WERI-Rb-1 (cell line): Measurements from ENCODE around the gene ZNF428.

Experiments used
- DNase-seq: peaks from one replicate; pipeline ENCODE4 v3.0.0-alpha.2; 2020
- H3K27ac ChIP-seq: fragments of 250-450 bp; sonication (Bioruptor Pico); 2 replicates; pipeline ENCODE4 v1.5.1; 2020; ENCODE audit warnings: mild to moderate bottlenecking, moderate library complexity
- H3K27me3 ChIP-seq: fragments of 250-450 bp; sonication (Bioruptor Pico); 2 replicates; pipeline ENCODE4 v1.5.1; 2021; ENCODE audit warnings: mild to moderate bottlenecking, low read depth, moderate library complexity; ENCODE audit not compliant: insufficient read depth, severe bottlenecking
- H3K36me3 ChIP-seq: fragments of 250-450 bp; sonication (Bioruptor Pico); 2 replicates; pipeline ENCODE4 v1.5.1; 2020; ENCODE audit warnings: mild to moderate bottlenecking, moderate library complexity
- H3K4me3 ChIP-seq: 2 replicates; pipeline ENCODE4 v1.5.1; 2011; ENCODE audit warnings: low read depth, mild to moderate bottlenecking, control low read depth, low read length
- H3K9me3 ChIP-seq: fragments of 250-450 bp; sonication (Bioruptor Pico); 2 replicates; pipeline ENCODE4 v1.5.1; 2021; ENCODE audit warnings: mild to moderate bottlenecking, moderate library complexity; ENCODE audit not compliant: severe bottlenecking
- TF ChIP-seq, protein P1 (sequence below): IDR thresholded peaks from 2 replicates; pipeline ENCODE4 v1.5.1; 2011; ENCODE audit warnings: low read depth, mild to moderate bottlenecking, control low read depth, inconsistent platforms, low read length

The ZNF428 gene

DNA sequence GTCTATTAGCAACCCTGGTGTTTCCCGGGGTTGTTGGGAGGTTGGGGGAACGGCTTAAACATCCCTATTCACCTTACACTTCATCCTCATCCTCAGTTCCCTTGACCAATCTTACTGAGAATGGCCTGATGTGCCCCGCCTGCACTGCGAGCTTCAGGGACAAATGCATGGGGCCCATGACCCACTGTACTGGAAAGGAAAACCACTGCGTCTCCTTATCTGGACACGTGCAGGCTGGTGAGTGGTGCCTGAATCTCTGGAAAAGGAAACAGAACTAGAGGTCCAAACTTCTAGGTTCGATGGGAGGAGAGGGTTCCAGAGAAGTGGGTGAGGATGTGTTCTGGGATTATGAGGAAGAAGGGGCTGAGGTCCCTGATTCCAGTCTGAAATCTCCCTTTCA is 38.0 kb downstream of the ZNF428 start:
- no peak for DNase-seq
- no peaks in the 10 kb centered on the region for H3K27me3 ChIP-seq
- no peak overlapping the region for H3K4me3 ChIP-seq
- no peaks in the 10 kb centered on the region for H3K9me3 ChIP-seq
- no peaks in the 10 kb centered on the region; the same call in 1 of the 2 replicates for H3K36me3 ChIP-seq
- TF ChIP-seq, protein P1, sequence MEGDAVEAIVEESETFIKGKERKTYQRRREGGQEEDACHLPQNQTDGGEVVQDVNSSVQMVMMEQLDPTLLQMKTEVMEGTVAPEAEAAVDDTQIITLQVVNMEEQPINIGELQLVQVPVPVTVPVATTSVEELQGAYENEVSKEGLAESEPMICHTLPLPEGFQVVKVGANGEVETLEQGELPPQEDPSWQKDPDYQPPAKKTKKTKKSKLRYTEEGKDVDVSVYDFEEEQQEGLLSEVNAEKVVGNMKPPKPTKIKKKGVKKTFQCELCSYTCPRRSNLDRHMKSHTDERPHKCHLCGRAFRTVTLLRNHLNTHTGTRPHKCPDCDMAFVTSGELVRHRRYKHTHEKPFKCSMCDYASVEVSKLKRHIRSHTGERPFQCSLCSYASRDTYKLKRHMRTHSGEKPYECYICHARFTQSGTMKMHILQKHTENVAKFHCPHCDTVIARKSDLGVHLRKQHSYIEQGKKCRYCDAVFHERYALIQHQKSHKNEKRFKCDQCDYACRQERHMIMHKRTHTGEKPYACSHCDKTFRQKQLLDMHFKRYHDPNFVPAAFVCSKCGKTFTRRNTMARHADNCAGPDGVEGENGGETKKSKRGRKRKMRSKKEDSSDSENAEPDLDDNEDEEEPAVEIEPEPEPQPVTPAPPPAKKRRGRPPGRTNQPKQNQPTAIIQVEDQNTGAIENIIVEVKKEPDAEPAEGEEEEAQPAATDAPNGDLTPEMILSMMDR = no peak
- H3K27ac ChIP-seq = no peak overlapping the region

DNA sequence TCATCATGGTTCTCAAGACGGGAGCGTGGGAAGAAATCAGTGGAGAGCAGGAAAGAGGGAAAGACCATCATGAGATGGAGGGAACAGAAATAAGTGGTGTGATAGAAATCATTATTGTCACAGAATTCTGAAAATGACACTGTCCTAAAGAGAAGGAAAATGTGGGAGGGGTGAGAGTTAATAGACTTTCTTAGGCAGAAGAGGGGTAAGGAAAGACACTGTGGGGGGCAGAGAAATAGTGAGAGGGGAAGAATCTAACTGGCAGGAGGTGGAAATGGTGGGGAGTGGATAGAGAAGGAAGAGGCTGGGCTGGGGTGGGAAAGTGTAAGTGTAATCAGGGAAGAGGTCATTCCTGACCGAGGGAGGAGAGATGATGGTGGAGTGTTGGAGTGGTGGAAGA is 40.6 kb downstream of the ZNF428 start:
- no peak overlapping the region for H3K4me3 ChIP-seq
- no peak for DNase-seq
- H3K27ac ChIP-seq = no peak overlapping the region
- TF ChIP-seq, protein P1 = no peak
- H3K9me3 ChIP-seq = no peaks in the 10 kb centered on the region
- H3K27me3 ChIP-seq = no peaks in the 10 kb centered on the region
- peaks cover 6% of the 10 kb centered on the region; the same call in 1 of the 2 replicates for H3K36me3 ChIP-seq

DNA sequence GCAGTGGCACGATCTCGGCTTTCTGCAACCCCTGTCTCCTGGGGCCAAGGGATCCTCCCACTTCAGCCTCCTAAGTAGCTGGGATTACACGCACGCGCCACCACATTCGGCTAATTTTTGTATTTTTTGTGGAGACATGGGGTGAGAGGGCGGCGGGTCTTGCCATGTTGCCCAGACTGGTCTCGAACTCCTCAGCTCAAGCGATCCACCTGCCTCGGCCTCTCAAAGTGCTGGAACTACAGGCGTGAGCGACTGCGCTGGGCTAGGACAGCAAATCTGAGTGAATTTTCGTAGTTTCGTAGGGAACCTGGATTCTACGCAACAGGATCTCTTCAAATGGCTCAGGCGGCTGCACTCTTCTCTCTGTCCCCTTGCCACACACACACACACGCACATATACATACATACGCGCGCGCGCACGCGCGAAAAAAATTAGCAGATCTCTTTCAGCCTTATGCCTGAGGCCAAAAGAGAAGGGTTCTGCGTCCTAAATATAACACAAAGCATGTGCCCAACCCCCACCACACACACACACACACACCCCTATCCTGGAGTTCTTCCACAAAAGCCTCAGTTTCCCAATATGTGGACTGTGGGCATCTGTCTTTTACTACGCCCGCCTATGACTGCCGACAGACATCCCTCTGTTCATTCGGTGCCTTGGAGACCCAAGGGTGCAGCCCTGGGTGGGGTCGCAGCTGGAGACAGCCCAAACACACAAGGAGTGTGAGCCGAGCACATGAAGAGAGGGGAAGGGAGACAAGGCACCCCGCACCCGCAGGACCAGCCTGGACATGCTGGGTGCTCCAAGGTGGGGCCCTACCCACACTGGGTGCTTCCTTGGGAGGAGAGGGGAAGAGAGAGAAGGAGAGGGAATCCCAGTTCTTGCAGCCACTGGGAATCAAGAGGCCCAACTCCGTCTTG is 43.2 kb downstream of the ZNF428 start:
- H3K9me3 ChIP-seq = no peaks in the 10 kb centered on the region
- H3K4me3 ChIP-seq = peak overlapping the region; percentile 36
- H3K27ac ChIP-seq = peak overlapping the region; percentile 76
- H3K36me3 ChIP-seq = peaks cover 25% of the 10 kb centered on the region
- TF ChIP-seq, protein P1 = no peak
- no peaks in the 10 kb centered on the region for H3K27me3 ChIP-seq
- DNase-seq = no peak

DNA sequence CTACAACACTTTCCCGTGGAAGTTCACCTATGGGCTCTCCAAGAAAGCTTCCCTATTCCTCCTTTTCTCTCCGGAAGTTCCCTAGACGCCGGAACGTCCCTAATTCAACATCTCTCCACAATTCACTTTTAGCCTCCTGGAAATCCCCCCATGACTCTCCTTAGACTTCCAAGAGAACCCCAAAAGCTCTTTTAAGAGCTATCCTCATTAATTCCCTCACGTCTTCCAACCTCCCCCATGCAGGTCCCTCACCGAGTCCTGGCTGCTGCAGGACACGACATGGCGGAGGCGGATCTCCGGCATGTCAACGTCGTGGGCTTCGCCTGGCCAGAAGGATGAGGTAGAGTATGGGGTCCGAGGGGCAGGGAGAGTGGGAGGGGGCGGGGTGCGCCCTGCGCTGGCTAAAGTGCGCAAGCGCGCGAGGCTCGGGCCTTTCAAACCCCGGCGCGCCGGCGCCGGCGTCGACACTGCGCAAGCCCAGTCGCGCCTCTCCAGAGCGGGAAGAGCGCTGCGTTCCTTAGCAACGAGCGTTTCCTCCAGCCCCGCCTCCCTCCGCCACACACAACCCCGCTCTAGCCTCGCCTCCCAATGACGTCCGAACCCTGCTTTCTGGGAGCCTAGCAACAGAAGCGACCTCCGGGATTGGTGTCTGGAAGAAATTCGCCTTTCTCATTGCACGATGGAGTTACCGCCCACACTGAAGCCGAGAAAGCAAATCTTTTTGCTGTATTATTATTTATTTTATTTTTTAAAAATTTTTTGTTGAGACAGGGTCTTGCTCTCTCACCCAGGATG is 44.1 kb downstream of the ZNF428 start, which contains the start of the genes PINLYP and XRCC1:
TSS of gene PINLYP (plus strand) at position 646 of the 795 bp plus-strand sequence. CDS start 1,391 bp downstream, outside the sequence.
TSS of gene XRCC1 (minus strand) at position 372 of the 795 bp plus-strand sequence. CDS start at position 303, 69 bp downstream.
- H3K9me3 ChIP-seq = no peaks in the 10 kb centered on the region
- peaks cover 31% of the 10 kb centered on the region for H3K36me3 ChIP-seq
- H3K4me3 ChIP-seq = peak within 1 kb of the TSS; percentile 100
- TF ChIP-seq, protein P1 = no peak
- peak; percentile 98 for DNase-seq
- no peaks in the 10 kb centered on the region for H3K27me3 ChIP-seq
- H3K27ac ChIP-seq = peak within 1 kb of the TSS; percentile 92

DNA sequence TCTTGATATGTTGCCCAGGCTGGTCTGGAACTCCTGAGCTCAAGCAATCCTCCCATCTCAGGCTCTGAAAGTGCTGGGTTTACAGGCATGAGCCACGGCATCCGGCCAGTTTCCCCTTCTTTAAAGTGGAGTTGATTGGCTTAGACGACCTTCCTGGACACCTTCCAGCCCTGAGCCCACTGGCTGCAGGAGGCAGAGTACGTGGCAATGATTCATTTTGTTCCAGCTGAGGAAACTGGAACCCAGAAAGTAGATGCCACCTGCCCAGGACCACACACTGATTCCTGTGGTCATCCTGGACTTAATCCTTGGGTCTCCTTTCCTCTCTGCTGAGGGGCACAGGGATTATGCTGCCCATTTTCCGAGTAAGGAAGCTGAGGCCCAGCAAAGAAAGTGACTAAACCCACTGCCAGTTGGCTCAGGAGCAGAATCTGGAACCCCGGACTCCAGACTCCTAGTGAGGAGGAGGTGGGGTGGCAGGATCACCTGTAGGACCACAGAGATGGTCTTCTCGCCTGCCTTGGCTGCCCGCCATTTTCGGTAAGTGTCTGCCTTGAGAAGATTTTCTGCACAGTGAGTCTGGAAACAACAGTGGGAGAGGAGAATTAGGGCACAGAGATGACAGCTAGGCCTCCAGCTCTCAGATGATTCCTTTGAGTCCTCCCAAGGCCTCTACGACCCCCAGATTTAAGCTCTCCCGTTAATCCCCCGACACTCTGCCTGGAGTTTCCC is 44.8 kb downstream of the ZNF428 start:
- H3K27me3 ChIP-seq = no peaks in the 10 kb centered on the region
- TF ChIP-seq, protein P1 = no peak
- peak overlapping the region; percentile 100 for H3K4me3 ChIP-seq
- DNase-seq = peak; percentile 23
- H3K36me3 ChIP-seq = peaks cover 34% of the 10 kb centered on the region
- no peaks in the 10 kb centered on the region for H3K9me3 ChIP-seq
- H3K27ac ChIP-seq = peak overlapping the region; percentile 92
